H1 (cell line): ENCODE measurements around the gene ARHGAP26. TPM values are rescaled to one million over a fixed set of nuclear protein-coding genes. Genes with fewer than 3 reads are reported as not detected.

Source experiments
- E2F6 ChIP-seq: IDR thresholded peaks from 2 replicates; pipeline ENCODE4 v1.6.1; 2012; ENCODE audit warnings: inconsistent platforms
- polyA plus RNA-seq, 7 experiments: library from polyadenylated mRNA; depleted of rRNA in 3 of 7; stranded (reverse) in 5 of 7; unstranded in 2 of 7; fragments of >200 nt in 5 of 7; fragments of 200-250 nt in 2 of 7; gene quantifications; 1 replicate in 5 of 7; 2 replicates in 1 of 7; 4 replicates in 1 of 7; pipeline versions ENCODE4 v1.2.1 to v1.2.3, GENCODE V29; 2011 to 2013; ENCODE audit warnings: missing spikeins in 2 of 7, mixed read lengths in 2 of 7
- total RNA-seq: library from RNA; stranded (reverse); fragmentation: NEBNext Ultra II Directional; extraction: Animal tissue kit (Norgen Biotek cat#: 25700); gene quantifications from 2 replicates; pipeline ENCODE4 v1.2.1, GENCODE V29; 2021

The ARHGAP26 gene
- total and polyA plus RNA-seq, 2 of the 8 experiments (the other 6 are each of a cell fraction or from before 2014, with no cell fraction given) = 7.1 to 24.8 TPM

DNA sequence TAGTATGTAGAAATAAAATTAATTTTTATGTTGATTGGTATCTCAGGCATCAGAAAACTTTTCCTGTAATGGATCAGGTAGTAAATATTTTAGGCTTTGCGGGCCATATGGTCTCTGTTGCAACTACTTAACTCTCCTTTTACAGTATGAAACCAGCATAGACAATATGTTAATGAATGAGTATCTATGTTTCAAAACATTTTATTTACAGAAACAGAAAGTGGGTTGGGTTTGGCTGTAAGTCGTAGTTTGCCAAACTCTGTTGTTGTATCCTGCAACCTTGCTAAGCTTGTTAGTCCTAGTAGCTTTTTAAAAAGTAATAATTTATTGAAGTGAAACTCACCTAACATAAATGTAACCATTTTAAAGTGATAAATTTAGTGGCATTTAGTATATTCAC is 501.3 kb downstream of the ARHGAP26 start (continued):
- TF ChIP-seq E2F6 = no peak
